ENCODE results near the gene RAI1. TPM values are rescaled to one million over a fixed set of nuclear protein-coding genes. Genes with fewer than 3 reads are reported as not detected.
"Not testable (repeated sequence)": the region's sequence is repeated elsewhere in the genome, so short reads cannot be mapped to it uniquely, and the experiment has no call there.

The RAI1 gene
- total RNA-seq, 2 experiments from 2014 or later, result 25.0 to 25.5 TPM

- H3K36me3 Mint-ChIP-seq, result peaks cover 5% of the 10 kb centered on the region
- ATAC-seq (ENCODE audit: low read depth), result no peak
- POLR2A ChIA-PET, result interaction anchor here (0.6 kb wide), 1 partner anchor 170 kb away, joined by 3 read pairs; no protein-coding TSS in a partner anchor
- H3K4me3 Mint-ChIP-seq, result no peak overlapping the region
- no peaks in the 10 kb centered on the region for H3K27me3 Mint-ChIP-seq
- H3K4me1 Mint-ChIP-seq, result peaks cover 6% of the 10 kb centered on the region
- peak overlapping the region; percentile 4 for H3K27ac Mint-ChIP-seq
- DNase-seq, result no peak
- no peaks in the 10 kb centered on the region for H3K9me3 Mint-ChIP-seq
Measured at GRCh38 chr17:17798010-17798556, 116.8 kb downstream of the RAI1 start.

- H3K27ac Mint-ChIP-seq, result no peak overlapping the region
- POLR2A ChIA-PET, result interaction anchor here (0.6 kb wide), 1 partner anchor 170 kb away, joined by 3 read pairs; no protein-coding TSS in a partner anchor
- peaks cover 3% of the 10 kb centered on the region for H3K36me3 Mint-ChIP-seq
- ATAC-seq (ENCODE audit: low read depth) (peak; percentile 16), DNase-seq (no peak)
- H3K27me3 Mint-ChIP-seq, result no peaks in the 10 kb centered on the region
- peaks cover 2% of the 10 kb centered on the region for H3K4me1 Mint-ChIP-seq
- no peaks in the 10 kb centered on the region for H3K9me3 Mint-ChIP-seq
- H3K4me3 Mint-ChIP-seq, result no peak overlapping the region
Measured at GRCh38 chr17:17798573-17799255, 117.5 kb downstream of the RAI1 start.

GRCh38 chr17:17800504-17801021, 119.3 kb downstream of the RAI1 start:
- POLR2A ChIA-PET, result interaction anchor here (0.5 kb wide), 1 partner anchor 230 kb away, joined by 4 read pairs; no protein-coding TSS in a partner anchor
- no peak for DNase-seq
- Mint-ChIP-seq H3K4me3 (no peak overlapping the region), H3K27ac (no peak overlapping the region), H3K36me3 (peaks cover 3% of the 10 kb centered on the region), H3K9me3 (no peaks in the 10 kb centered on the region), H3K27me3 (no peaks in the 10 kb centered on the region), H3K4me1 (no peaks in the 10 kb centered on the region)
- no peak for ATAC-seq (ENCODE audit: low read depth)

DNA sequence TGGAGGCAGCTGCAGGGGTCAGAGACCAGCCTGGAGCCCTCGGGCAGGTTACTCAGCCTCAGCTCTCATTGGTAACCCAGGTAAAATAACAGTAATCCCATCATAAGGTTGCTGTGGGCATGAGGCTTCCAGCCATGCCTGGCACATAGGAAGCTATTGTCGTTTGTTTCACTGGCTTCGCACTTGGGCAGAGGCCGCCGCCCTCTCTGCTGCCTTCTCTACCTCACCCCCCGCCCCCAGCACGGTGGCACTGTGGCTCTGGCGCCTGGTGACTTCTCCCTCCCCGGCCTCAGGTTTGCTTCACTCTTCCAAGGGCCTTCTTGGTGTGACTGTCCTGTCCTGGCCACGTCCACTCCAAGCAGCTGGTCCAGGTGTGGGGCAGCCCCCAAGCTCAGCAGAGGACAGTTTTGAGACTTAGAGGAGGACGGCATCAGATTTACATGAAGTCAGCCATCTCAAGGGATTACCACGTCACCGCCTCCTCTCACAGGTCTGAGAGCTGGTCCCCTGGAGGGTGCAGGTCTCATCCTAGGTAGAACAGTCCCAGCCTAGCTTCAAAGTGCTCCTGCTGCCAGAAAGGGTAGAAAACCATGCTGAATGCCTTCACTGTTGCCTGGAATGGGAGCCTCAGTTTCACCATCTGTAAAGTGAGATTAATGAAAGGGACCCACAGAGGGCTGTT, 120.7 kb downstream of the RAI1 start:
- no peak overlapping the region for H3K4me3 Mint-ChIP-seq
- H3K9me3 Mint-ChIP-seq, result no peaks in the 10 kb centered on the region
- H3K36me3 Mint-ChIP-seq, result peaks cover 7% of the 10 kb centered on the region
- H3K27ac Mint-ChIP-seq, result no peak overlapping the region
- H3K27me3 Mint-ChIP-seq, result no peaks in the 10 kb centered on the region
- POLR2A ChIA-PET, result interaction anchor here (0.6 to 1.2 kb wide), 2 partner anchors 19 to 120 kb away, joined by 3 read pairs; no protein-coding TSS in a partner anchor
- peaks cover 4% of the 10 kb centered on the region for H3K4me1 Mint-ChIP-seq
- ATAC-seq (ENCODE audit: low read depth), result no peak
- DNase-seq, result no peak

DNA sequence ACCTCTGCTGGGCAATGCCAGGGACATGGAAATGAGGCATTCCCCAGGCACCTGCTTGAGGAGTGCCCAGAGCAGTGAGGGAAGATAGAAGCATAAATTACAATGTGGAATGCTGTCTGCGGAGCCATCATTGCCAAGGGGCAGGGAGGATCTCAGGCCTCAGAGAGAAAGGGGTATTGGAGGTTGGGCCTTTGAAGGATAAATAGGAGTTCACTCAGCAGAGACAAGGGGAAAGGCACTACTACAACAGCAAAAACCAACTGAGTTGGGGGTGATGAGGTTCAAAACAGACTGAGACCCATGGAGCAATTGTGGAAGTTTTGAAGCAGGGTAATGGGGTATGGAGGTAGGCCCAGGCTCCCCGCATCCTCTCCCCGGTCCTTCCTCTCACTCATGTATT, 122.7 kb downstream of the RAI1 start:
- DNase-seq, result no peak
- ATAC-seq (ENCODE audit: low read depth), result no peak
- no peak overlapping the region for H3K4me3 Mint-ChIP-seq
- POLR2A ChIA-PET, result no interaction called here
- peaks cover 7% of the 10 kb centered on the region for H3K4me1 Mint-ChIP-seq
- H3K36me3 Mint-ChIP-seq, result peaks cover 12% of the 10 kb centered on the region
- H3K9me3 Mint-ChIP-seq, result no peaks in the 10 kb centered on the region
- peak overlapping the region; percentile 72 for H3K27ac Mint-ChIP-seq
- H3K27me3 Mint-ChIP-seq, result no peaks in the 10 kb centered on the region

- Mint-ChIP-seq H3K9me3 (no peaks in the 10 kb centered on the region), H3K27ac (no peak overlapping the region), H3K4me3 (no peak overlapping the region), H3K36me3 (peaks cover 13% of the 10 kb centered on the region), H3K4me1 (peaks cover 7% of the 10 kb centered on the region), H3K27me3 (no peaks in the 10 kb centered on the region)
- no peak for DNase-seq
- POLR2A ChIA-PET, result interaction anchor here (1.9 kb wide), 1 partner anchor 16 kb away, joined by 4 read pairs; no protein-coding TSS in a partner anchor
- no peak for ATAC-seq (ENCODE audit: low read depth)
Measured at GRCh38 chr17:17805575-17805974, 124.3 kb downstream of the RAI1 start.

DNA sequence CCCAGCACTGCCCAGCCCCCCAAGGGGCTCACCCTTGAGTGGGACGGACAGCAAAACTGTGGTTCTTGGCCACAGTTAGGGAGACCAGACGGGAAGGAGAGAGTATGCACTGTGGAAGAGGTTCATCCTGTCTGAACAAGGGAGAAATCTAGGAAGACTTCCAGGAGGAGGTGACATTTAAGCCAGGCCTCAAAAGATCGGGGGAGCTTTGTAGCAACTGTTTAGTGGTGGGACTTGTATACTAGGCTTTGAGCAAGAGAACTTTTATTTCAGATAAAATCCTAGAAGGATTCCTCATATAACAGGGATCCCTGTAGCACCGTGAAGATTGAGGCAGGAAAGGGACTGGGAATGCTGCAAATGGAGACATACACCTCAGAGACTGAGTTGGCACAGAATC, 124.8 kb downstream of the RAI1 start:
- POLR2A ChIA-PET, result interaction anchor here (1.1 to 1.9 kb wide), 2 partner anchors 12 to 16 kb away, joined by 4 read pairs; no protein-coding TSS in a partner anchor
- DNase-seq (no peak), ATAC-seq (ENCODE audit: low read depth) (no peak)
- H3K27ac Mint-ChIP-seq, result no peak overlapping the region
- H3K36me3 Mint-ChIP-seq, result peaks cover 14% of the 10 kb centered on the region
- no peaks in the 10 kb centered on the region for H3K9me3 Mint-ChIP-seq
- no peak overlapping the region for H3K4me3 Mint-ChIP-seq
- no peaks in the 10 kb centered on the region for H3K27me3 Mint-ChIP-seq
- peaks cover 7% of the 10 kb centered on the region for H3K4me1 Mint-ChIP-seq

DNA sequence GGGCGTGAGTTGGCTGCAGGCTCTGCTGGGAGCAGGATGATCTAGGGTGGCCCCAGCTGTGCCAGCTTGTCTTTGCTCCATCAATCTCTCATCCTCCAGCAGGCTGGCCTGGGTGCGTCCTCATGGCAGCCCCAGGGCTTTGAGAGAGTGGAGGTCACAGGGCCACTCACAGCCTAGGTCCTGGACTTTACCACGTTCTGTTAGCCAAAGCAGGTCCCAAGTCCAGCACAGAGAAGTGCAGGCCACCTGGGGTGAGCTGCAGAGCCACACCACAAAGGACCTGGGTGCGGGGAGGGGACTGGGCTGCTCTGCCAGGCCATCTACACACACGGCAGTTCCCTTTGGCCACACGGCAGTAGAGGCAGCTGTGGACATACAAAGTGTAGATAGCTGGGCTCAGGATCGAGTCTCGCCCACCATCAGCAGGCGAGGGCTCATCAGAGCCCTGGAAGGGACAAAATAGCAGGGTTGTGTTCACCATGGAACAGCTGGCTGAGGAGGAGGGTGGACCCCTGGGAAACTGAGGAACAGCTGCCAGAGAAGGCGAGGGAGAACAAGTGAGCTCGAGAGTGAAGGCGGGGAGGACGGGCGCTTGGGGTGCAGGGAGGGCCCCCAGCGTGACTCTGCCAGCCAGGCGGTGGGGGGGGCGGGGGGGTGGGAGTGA, 125.5 kb downstream of the RAI1 start:
- ATAC-seq (ENCODE audit: low read depth) (no peak), DNase-seq (no peak)
- POLR2A ChIA-PET, result interaction anchor here (0.8 to 1.9 kb wide), 3 partner anchors 13 to 15 kb away, joined by 3 to 4 read pairs (median 4); no protein-coding TSS in a partner anchor
- H3K36me3 Mint-ChIP-seq, result peaks cover 14% of the 10 kb centered on the region
- H3K4me3 Mint-ChIP-seq, result no peak overlapping the region
- H3K27ac Mint-ChIP-seq, result peak overlapping the region; percentile 56
- no peaks in the 10 kb centered on the region for H3K9me3 Mint-ChIP-seq
- peaks cover 10% of the 10 kb centered on the region for H3K4me1 Mint-ChIP-seq
- no peaks in the 10 kb centered on the region for H3K27me3 Mint-ChIP-seq

- Mint-ChIP-seq H3K4me1 (peaks cover 12% of the 10 kb centered on the region), H3K36me3 (peaks cover 14% of the 10 kb centered on the region), H3K27me3 (no peaks in the 10 kb centered on the region), H3K9me3 (no peaks in the 10 kb centered on the region), H3K4me3 (no peak overlapping the region), H3K27ac (no peak overlapping the region)
- POLR2A ChIA-PET, result interaction anchor here (0.8 to 2.5 kb wide), 2 partner anchors 13 kb away, joined by 3 to 8 read pairs; no protein-coding TSS in a partner anchor
- ATAC-seq (ENCODE audit: low read depth), result no peak
- DNase-seq, result no peak
Measured at GRCh38 chr17:17807440-17807839, 126.2 kb downstream of the RAI1 start.

DNA sequence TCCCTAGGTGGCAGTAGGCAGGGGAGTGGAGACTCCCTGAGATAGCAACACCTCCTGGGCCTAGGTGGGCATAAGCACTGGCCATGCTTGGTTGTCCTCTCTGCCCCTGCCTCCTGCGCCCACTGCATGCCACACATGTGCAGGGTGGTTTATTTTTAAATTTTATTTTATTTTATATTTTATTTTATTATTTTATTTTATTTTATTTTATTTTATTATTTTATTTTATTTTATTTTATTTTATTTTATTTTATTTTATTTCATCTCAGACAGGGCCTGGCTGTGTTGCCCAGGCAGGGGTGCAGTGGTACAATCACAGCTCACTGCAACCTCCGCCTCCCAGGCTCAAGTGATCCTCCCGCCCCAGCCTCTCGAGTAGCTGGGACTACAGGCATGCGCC, 126.9 kb downstream of the RAI1 start:
- not testable (repeated sequence) for H3K27ac Mint-ChIP-seq; DNase-seq; H3K9me3 Mint-ChIP-seq; H3K4me3 Mint-ChIP-seq; ATAC-seq (ENCODE audit: low read depth); H3K27me3 Mint-ChIP-seq
- POLR2A ChIA-PET, result interaction anchor here (0.7 to 2.5 kb wide), 4 partner anchors 10 to 72 kb away, joined by 3 to 8 read pairs (median 4); no protein-coding TSS in a partner anchor
- peaks cover 16% of the 10 kb centered on the region for H3K4me1 Mint-ChIP-seq
- peaks cover 14% of the 10 kb centered on the region for H3K36me3 Mint-ChIP-seq

- Mint-ChIP-seq H3K9me3 (no peaks in the 10 kb centered on the region), H3K27ac (peak overlapping the region; percentile 72), H3K4me3 (peak overlapping the region; percentile 3), H3K27me3 (no peaks in the 10 kb centered on the region), H3K4me1 (peaks cover 16% of the 10 kb centered on the region), H3K36me3 (peaks cover 13% of the 10 kb centered on the region)
- ATAC-seq (ENCODE audit: low read depth) (peak; percentile 28), DNase-seq (no peak)
- POLR2A ChIA-PET, result interaction anchor here (0.7 to 2.5 kb wide), 8 partner anchors 9 to 72 kb away, joined by 3 to 8 read pairs (median 3); partner anchors contain the start of gene SREBF1
Measured at GRCh38 chr17:17808706-17809432, 127.6 kb downstream of the RAI1 start.

- H3K27ac Mint-ChIP-seq, result no peak overlapping the region
- peaks cover 11% of the 10 kb centered on the region for H3K36me3 Mint-ChIP-seq
- H3K27me3 Mint-ChIP-seq, result no peaks in the 10 kb centered on the region
- H3K4me3 Mint-ChIP-seq, result no peak overlapping the region
- DNase-seq, result no peak
- POLR2A ChIA-PET, result interaction anchor here (0.7 to 2.5 kb wide), 6 partner anchors 11 to 54 kb away, joined by 3 to 8 read pairs (median 4); partner anchors contain the start of gene SREBF1
- ATAC-seq (ENCODE audit: low read depth), result no peak
- peaks cover 16% of the 10 kb centered on the region for H3K4me1 Mint-ChIP-seq
- H3K9me3 Mint-ChIP-seq, result no peaks in the 10 kb centered on the region
Measured at GRCh38 chr17:17809531-17810083, 128.3 kb downstream of the RAI1 start.
